CD4-positive, alpha-beta T cell (primary cell): ENCODE results near the gene SYTL3. TPM values are rescaled to one million over a fixed set of nuclear protein-coding genes. Genes with fewer than 3 reads are reported as not detected.

ENCODE experiments used
- ATAC-seq: fragments of 200-7000 bp; cut with Tn5 transposase; one replicate; pipeline ENCODE4 v1.10.0; 2022; ENCODE audit warnings: mild to moderate bottlenecking; ENCODE audit not compliant: poor library complexity
- CTCF ChIA-PET: fragments of 350-600 bp; sonication (Branson Sonifier 250); formaldehyde crosslinking; loops from one replicate; lab custom pipeline; 2021; ENCODE audit warnings: antibody characterized with exemption, inconsistent platforms; lab: Charles Lee
- POLR2A ChIA-PET: fragments of 350-600 bp; sonication (Branson Sonifier 250); formaldehyde crosslinking; loops from one replicate; lab custom pipeline; 2021; ENCODE audit warnings: antibody characterized with exemption, inconsistent platforms; lab: Charles Lee
- DNase-seq, 14 experiments: peaks; one replicate each; pipeline ENCODE4 v3.0.0-alpha.2; 2013 to 2020; ENCODE audit warnings: mixed read lengths in 2 of 14
- H3K27ac ChIP-seq, 2 donors: one replicate each; pipeline versions ENCODE4 v1.5.1 to v1.7.0; 2013; ENCODE audit warnings: low read length in 2 of 2, low read depth in 1 of 2, mild to moderate bottlenecking in 1 of 2
- H3K27me3 ChIP-seq, 2 experiments: 1 replicate in 1 of 2; 2 replicates in 1 of 2; pipeline versions ENCODE4 v1.6.1 to v1.7.0; 2013; ENCODE audit warnings: low read length in 2 of 2, control low read depth in 1 of 2, mild to moderate bottlenecking in 1 of 2, moderate library complexity in 1 of 2; ENCODE audit not compliant: insufficient read depth in 2 of 2, control insufficient read depth in 1 of 2
- H3K36me3 ChIP-seq: one replicate; pipeline ENCODE4 v1.6.1; 2013; ENCODE audit warnings: low read length, control low read depth; ENCODE audit not compliant: insufficient read depth
- H3K4me1 ChIP-seq: one replicate; pipeline ENCODE4 v1.6.1; 2013; ENCODE audit warnings: low read length, control low read depth; ENCODE audit not compliant: insufficient read depth
- H3K4me3 ChIP-seq: one replicate; pipeline ENCODE4 v1.5.1; 2013; ENCODE audit warnings: mild to moderate bottlenecking, low read length, moderate library complexity
- H3K9me3 ChIP-seq, 2 experiments: 1 replicate in 1 of 2; 2 replicates in 1 of 2; pipeline versions ENCODE4 v1.6.1 to v1.7.0; 2013; ENCODE audit warnings: low read length in 2 of 2, mild to moderate bottlenecking in 2 of 2, control low read depth in 1 of 2, moderate library complexity in 1 of 2; ENCODE audit not compliant: control insufficient read depth in 1 of 2, insufficient read depth in 1 of 2
- H3K27ac Mint-ChIP-seq: one replicate; pipeline ENCODE4 v1.8.0; 2020; ENCODE audit warnings: mixed read lengths
- H3K27me3 Mint-ChIP-seq: one replicate; pipeline ENCODE4 v1.8.0; 2021; ENCODE audit warnings: mixed read lengths
- H3K36me3 Mint-ChIP-seq: one replicate; pipeline ENCODE4 v1.8.0; 2021; ENCODE audit warnings: low read depth, mixed read lengths
- H3K4me1 Mint-ChIP-seq: one replicate; pipeline ENCODE4 v1.8.0; 2021; ENCODE audit warnings: low read depth, mixed read lengths
- H3K4me3 Mint-ChIP-seq: one replicate; pipeline ENCODE4 v1.8.0; 2020; ENCODE audit warnings: mild to moderate bottlenecking, mixed read lengths
- H3K9me3 Mint-ChIP-seq: one replicate; pipeline ENCODE4 v1.8.0; 2020; ENCODE audit warnings: mixed read lengths
- intact Hi-C, 2 experiments: fragments of 100-400 bp; cut with DNase I in 1 of 2; cut with micrococcal nuclease in 1 of 2; formaldehyde crosslinking; loops; one replicate each; pipeline versions ENCODE4 v1.15.1 to v1.9.0; 2023 to 2025; cut with DNase I, micrococcal nuclease
- total RNA-seq, 174 experiments: library from RNA in 2 of 174; stranded (reverse) in 2 of 174; gene quantifications; one replicate each; pipeline ENCODE4 v1.2.3 and lab custom pipeline; 2021 to 2026
- TF ChIP-seq, protein P1 (sequence below): fragments of 200-600 bp; IDR thresholded peaks from one replicate; pipeline ENCODE4 v1.8.0; 2022; ENCODE audit warnings: antibody characterized with exemption, mild to moderate bottlenecking

Gene SYTL3
- total RNA-seq, 2 experiments from 2014 or later, result 41.2 to 42.7 TPM

DNA sequence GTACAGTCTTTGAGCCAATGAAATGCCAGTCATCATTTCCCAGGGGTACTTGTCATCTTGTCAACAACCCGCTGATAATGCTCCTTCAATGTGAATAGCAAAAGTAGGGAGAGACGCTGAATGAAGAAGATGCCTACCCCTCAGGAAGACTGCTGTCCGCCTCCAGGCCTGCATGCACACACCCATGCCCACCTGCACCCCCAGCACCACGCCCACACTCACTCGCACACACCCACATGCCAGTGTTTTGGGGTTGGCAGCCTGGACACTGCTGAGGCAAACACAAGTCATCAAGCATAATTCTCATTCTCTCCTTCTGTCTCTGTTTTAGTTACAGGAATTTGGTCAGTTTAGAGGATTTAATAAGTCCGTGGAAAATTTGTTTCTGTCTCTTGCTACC is 63.6 kb downstream of the SYTL3 start:
- Mint-ChIP-seq H3K4me1 (peaks cover 19% of the 10 kb centered on the region), H3K9me3 (no peaks in the 10 kb centered on the region), H3K4me3 (no peak overlapping the region), H3K27ac (no peak overlapping the region), H3K36me3 (peaks cover 81% of the 10 kb centered on the region), H3K27me3 (no peaks in the 10 kb centered on the region)
- ChIA-PET CTCF (no interaction called here), POLR2A (no interaction called here)
- intact Hi-C loops, result loop anchor here (10.0 kb wide), 2 partner anchors 61 to 81 kb away; no protein-coding TSS in a partner anchor
- no peak for ATAC-seq
- Histone ChIP-seq H3K4me3 (no peak overlapping the region), H3K4me1 (peaks cover 32% of the 10 kb centered on the region), H3K27ac (no peak overlapping the region), H3K9me3 (no peaks in the 10 kb centered on the region), H3K36me3 (peaks cover 33% of the 10 kb centered on the region), H3K27me3 (no peaks in the 10 kb centered on the region)
- TF ChIP-seq, protein P1, sequence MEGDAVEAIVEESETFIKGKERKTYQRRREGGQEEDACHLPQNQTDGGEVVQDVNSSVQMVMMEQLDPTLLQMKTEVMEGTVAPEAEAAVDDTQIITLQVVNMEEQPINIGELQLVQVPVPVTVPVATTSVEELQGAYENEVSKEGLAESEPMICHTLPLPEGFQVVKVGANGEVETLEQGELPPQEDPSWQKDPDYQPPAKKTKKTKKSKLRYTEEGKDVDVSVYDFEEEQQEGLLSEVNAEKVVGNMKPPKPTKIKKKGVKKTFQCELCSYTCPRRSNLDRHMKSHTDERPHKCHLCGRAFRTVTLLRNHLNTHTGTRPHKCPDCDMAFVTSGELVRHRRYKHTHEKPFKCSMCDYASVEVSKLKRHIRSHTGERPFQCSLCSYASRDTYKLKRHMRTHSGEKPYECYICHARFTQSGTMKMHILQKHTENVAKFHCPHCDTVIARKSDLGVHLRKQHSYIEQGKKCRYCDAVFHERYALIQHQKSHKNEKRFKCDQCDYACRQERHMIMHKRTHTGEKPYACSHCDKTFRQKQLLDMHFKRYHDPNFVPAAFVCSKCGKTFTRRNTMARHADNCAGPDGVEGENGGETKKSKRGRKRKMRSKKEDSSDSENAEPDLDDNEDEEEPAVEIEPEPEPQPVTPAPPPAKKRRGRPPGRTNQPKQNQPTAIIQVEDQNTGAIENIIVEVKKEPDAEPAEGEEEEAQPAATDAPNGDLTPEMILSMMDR, result no peak
- no peak for DNase-seq

DNA sequence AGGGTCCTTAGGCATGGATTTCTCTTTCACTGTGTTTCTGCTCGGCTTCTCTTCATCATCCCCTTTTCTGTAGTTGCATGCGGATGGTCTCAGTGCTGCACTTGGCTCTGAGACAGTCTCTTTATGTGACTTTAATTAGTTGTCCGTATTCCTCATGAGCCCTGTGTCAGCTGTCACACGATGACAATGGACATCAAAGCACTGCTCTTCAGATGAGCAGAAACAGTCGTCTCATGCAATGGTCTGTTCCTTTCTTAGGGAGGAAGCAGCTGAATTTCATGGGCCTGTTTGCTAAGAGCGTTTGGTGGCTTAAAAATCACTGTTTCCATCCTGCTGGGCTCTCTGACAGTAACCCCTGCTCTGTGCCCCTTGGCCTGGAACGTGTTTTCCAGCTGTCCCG is 64.9 kb downstream of the SYTL3 start:
- Histone ChIP-seq H3K36me3 (peaks cover 31% of the 10 kb centered on the region), H3K27ac (no peak overlapping the region), H3K4me1 (peaks cover 42% of the 10 kb centered on the region), H3K9me3 (no peaks in the 10 kb centered on the region), H3K4me3 (no peak overlapping the region), H3K27me3 (no peaks in the 10 kb centered on the region)
- Mint-ChIP-seq H3K4me1 (peaks cover 30% of the 10 kb centered on the region), H3K27me3 (no peaks in the 10 kb centered on the region), H3K27ac (no peak overlapping the region), H3K36me3 (peaks cover 83% of the 10 kb centered on the region), H3K9me3 (no peaks in the 10 kb centered on the region), H3K4me3 (no peak overlapping the region)
- ChIA-PET POLR2A (no interaction called here), CTCF (no interaction called here)
- TF ChIP-seq, protein P1, result no peak
- intact Hi-C loops, result loop anchor here (10.0 kb wide), 2 partner anchors 60 to 80 kb away; no protein-coding TSS in a partner anchor
- ATAC-seq (no peak), DNase-seq (no peak)

DNA sequence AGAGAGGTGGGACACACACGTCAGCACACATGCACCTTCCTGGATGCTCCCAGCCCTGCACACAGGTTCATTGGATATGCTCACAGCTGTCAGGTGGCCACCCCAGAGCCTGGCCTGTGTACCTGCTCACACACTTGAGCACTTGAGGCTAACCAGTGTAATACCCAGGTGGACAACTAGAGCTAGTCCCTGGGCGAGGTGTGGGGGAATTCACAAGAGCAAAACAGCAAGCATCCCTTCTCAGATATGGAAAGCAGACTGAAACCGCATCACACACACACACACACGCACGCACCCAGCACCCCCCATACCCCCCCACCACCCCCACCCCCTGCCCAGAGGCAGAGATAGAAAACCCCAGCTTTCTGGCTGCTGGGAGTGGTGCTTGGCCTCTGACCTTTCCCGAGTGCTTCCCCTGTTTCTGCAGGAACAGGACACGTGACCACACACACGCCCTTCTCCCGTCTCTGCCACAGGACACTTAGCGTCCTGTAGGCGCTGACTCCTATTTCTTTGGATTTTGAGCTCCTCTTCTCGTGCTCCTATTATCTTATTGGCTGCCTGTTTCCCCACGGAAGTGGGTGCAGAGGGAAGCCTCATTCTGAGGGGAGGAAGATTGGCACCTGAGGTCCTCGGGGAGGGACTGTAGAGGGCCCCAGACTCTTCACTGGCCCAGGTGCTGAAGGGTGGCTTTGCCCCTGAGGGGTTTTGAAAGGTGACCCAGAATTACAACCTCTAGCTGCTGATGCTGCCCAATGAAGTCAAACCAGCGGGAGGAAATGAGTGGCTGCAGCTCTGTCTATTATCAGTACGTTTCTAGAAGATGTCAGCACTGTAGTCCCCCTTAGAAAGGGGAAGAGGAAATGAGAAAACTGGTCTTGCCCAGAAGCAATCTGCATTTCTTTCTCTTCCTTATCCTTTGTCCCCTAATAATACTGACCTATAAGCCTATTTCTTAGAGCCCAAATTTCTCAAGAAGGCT is 65.8 kb downstream of the SYTL3 start:
- Histone ChIP-seq H3K4me1 (peaks cover 51% of the 10 kb centered on the region), H3K27ac (peak overlapping the region in 1 of 2 donors; percentile 7), H3K9me3 (no peaks in the 10 kb centered on the region), H3K36me3 (peaks cover 31% of the 10 kb centered on the region), H3K27me3 (no peaks in the 10 kb centered on the region), H3K4me3 (no peak overlapping the region)
- Mint-ChIP-seq H3K27me3 (no peaks in the 10 kb centered on the region), H3K4me1 (peaks cover 36% of the 10 kb centered on the region), H3K4me3 (no peak overlapping the region), H3K9me3 (no peaks in the 10 kb centered on the region), H3K27ac (no peak overlapping the region), H3K36me3 (peaks cover 79% of the 10 kb centered on the region)
- ChIA-PET POLR2A (no interaction called here), CTCF (interaction anchor here (0.6 kb wide), 1 partner anchor 173 kb away, joined by 3 read pairs; no protein-coding TSS in a partner anchor)
- intact Hi-C loops, result loop anchor here (10.0 kb wide), 2 partner anchors 59 to 79 kb away; no protein-coding TSS in a partner anchor
- TF ChIP-seq, protein P1, result no peak
- DNase-seq (peak in 2 of 14 experiments; percentile 22 to 35), ATAC-seq (no peak)
